Smooth muscle cell of the coronary artery (primary cell): Measurements from ENCODE around the gene DHX36. TPM values are rescaled to one million over a fixed set of nuclear protein-coding genes. Genes with fewer than 3 reads are reported as not detected.

ENCODE experiments used
- total RNA-seq: library from RNA; depleted of rRNA; stranded (reverse); fragments of >200 nt; gene quantifications from 2 replicates; pipeline ENCODE4 v1.2.3, GENCODE V29; 2014; ENCODE audit warnings: low replicate concordance

Gene DHX36, protein sequence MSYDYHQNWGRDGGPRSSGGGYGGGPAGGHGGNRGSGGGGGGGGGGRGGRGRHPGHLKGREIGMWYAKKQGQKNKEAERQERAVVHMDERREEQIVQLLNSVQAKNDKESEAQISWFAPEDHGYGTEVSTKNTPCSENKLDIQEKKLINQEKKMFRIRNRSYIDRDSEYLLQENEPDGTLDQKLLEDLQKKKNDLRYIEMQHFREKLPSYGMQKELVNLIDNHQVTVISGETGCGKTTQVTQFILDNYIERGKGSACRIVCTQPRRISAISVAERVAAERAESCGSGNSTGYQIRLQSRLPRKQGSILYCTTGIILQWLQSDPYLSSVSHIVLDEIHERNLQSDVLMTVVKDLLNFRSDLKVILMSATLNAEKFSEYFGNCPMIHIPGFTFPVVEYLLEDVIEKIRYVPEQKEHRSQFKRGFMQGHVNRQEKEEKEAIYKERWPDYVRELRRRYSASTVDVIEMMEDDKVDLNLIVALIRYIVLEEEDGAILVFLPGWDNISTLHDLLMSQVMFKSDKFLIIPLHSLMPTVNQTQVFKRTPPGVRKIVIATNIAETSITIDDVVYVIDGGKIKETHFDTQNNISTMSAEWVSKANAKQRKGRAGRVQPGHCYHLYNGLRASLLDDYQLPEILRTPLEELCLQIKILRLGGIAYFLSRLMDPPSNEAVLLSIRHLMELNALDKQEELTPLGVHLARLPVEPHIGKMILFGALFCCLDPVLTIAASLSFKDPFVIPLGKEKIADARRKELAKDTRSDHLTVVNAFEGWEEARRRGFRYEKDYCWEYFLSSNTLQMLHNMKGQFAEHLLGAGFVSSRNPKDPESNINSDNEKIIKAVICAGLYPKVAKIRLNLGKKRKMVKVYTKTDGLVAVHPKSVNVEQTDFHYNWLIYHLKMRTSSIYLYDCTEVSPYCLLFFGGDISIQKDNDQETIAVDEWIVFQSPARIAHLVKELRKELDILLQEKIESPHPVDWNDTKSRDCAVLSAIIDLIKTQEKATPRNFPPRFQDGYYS
- total RNA-seq = 15.2 and 31.6 TPM in 2 replicates

GRCh38 chr3:154323891-154324738 is at the start of gene DHX36:
Gene DHX36, minus strand, starts transcription at chr3:154324487. Its CDS starts 71 bp downstream, at chr3:154324416.

Other genes starting within 250 kb of the DHX36 start
- 0.12 and 1.9 TPM in 2 replicates for gene ARHGEF26, start 203.1 kb downstream of the DHX36 start, total RNA-seq
- gene GPR149, start 105.7 kb upstream of the DHX36 start, total RNA-seq = not detected in 2 replicates